HL-60 (cell line): ENCODE results near the gene FCER2.

Source experiments
- DNase-seq, 2 experiments: peaks; one replicate each; pipeline ENCODE4 v3.0.0-alpha.2; 2010 to 2020; ENCODE audit warnings: low read depth in 1 of 2, low spot score in 1 of 2
- H3K27ac ChIP-seq: fragments of 250-450 bp; sonication (Bioruptor Pico); replicated peaks from 2 replicates; pipeline ENCODE4 v1.5.1; 2020; ENCODE audit warnings: mild to moderate bottlenecking, moderate library complexity
- H3K27me3 ChIP-seq: fragments of 250-450 bp; sonication (Bioruptor Pico); 2 replicates; pipeline ENCODE4 v1.5.1; 2021; ENCODE audit warnings: mild to moderate bottlenecking, moderate library complexity; ENCODE audit not compliant: insufficient read depth, poor library complexity, severe bottlenecking
- H3K4me3 ChIP-seq: replicated peaks from 2 replicates; pipeline ENCODE4 v1.5.1; 2011; ENCODE audit warnings: mild to moderate bottlenecking, control low read depth, low read length; ENCODE audit not compliant: insufficient read depth
- GABPA ChIP-seq: IDR thresholded peaks from 2 replicates; pipeline ENCODE4 v1.6.1; 2012; ENCODE audit warnings: low read depth
- POLR2AphosphoS5 ChIP-seq: IDR thresholded peaks from 2 replicates; pipeline ENCODE4 v1.6.1; 2012; ENCODE audit warnings: low read depth
- REST ChIP-seq: IDR thresholded peaks from 2 replicates; pipeline ENCODE4 v1.6.1; 2012; ENCODE audit warnings: low read depth; ENCODE audit not compliant: insufficient replicate concordance
- SPI1 ChIP-seq: IDR thresholded peaks from 2 replicates; pipeline ENCODE4 v1.6.1; 2012; ENCODE audit warnings: low read depth, mild to moderate bottlenecking, borderline replicate concordance
- TF ChIP-seq, protein P1 (sequence below): IDR thresholded peaks from one replicate; pipeline ENCODE4 v1.5.1; 2011; ENCODE audit warnings: low read length, control low read depth, inconsistent platforms; ENCODE audit not compliant: insufficient read depth

Gene FCER2

GRCh38 chr19:7722231-7722651 is 20.3 kb upstream of the FCER2 start:
- Histone ChIP-seq H3K4me3 (no peak overlapping the region), H3K27ac (no peak overlapping the region), H3K27me3 (no peaks in the 10 kb centered on the region)
- no peak for DNase-seq
- TF ChIP-seq, protein P1, sequence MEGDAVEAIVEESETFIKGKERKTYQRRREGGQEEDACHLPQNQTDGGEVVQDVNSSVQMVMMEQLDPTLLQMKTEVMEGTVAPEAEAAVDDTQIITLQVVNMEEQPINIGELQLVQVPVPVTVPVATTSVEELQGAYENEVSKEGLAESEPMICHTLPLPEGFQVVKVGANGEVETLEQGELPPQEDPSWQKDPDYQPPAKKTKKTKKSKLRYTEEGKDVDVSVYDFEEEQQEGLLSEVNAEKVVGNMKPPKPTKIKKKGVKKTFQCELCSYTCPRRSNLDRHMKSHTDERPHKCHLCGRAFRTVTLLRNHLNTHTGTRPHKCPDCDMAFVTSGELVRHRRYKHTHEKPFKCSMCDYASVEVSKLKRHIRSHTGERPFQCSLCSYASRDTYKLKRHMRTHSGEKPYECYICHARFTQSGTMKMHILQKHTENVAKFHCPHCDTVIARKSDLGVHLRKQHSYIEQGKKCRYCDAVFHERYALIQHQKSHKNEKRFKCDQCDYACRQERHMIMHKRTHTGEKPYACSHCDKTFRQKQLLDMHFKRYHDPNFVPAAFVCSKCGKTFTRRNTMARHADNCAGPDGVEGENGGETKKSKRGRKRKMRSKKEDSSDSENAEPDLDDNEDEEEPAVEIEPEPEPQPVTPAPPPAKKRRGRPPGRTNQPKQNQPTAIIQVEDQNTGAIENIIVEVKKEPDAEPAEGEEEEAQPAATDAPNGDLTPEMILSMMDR = no peak
- TF ChIP-seq REST (no peak), SPI1 (no peak), POLR2AphosphoS5 (no peak), GABPA (no peak)

GRCh38 chr19:7720351-7720750 is 18.4 kb upstream of the FCER2 start:
- TF ChIP-seq SPI1 (no peak), POLR2AphosphoS5 (no peak), REST (no peak), GABPA (no peak)
- TF ChIP-seq, protein P1 = no peak
- DNase-seq = no peak
- Histone ChIP-seq H3K27ac (no peak overlapping the region), H3K27me3 (no peaks in the 10 kb centered on the region), H3K4me3 (no peak overlapping the region)

DNA sequence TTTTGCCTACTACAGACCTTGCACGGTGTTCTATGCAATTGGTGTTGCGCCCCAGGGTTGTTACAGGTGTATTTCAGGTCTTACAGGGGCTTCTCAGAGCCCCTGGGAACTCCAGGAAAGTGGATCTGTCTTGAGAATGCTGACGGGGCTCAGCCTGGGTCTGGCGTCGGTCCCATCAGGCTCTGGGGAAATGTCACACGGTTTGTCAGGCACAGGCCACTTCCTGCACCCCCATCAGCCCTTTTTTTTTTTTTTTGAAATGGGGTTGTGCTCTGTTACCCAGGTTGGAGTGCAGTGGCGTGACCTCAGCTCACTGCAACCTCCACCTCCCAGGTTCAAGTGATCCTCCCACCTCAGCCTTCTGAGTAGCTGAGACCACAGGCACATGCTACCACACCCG is 16.7 kb upstream of the FCER2 start:
- no peak overlapping the region for H3K4me3 ChIP-seq
- TF ChIP-seq POLR2AphosphoS5 = no peak
- no peak for TF ChIP-seq SPI1
- no peak for TF ChIP-seq GABPA
- TF ChIP-seq, protein P1 = no peak
- TF ChIP-seq REST = no peak
- no peak overlapping the region for H3K27ac ChIP-seq
- no peak for DNase-seq
- no peaks in the 10 kb centered on the region for H3K27me3 ChIP-seq
